ENCODE data around the gene RENBP. TPM values are rescaled to one million over a fixed set of nuclear protein-coding genes. Genes with fewer than 3 reads are reported as not detected.

RENBP gene
- total RNA-seq = 10 to 100 TPM; 18.1 to 18.8 TPM

GRCh38 chrX:153944140-153944799, at the start of gene RENBP:
RENBP (minus strand) TSS chrX:153944643; CDS start chrX:153944610, 33 bp downstream.
- Mint-ChIP-seq H3K4me1 (peaks cover 14% of the 10 kb centered on the region), H3K36me3 (peaks cover 3% of the 10 kb centered on the region), H3K27ac (peak within 1 kb of the TSS; percentile 83), H3K27me3 (no peaks in the 10 kb centered on the region), H3K9me3 (no peaks in the 10 kb centered on the region), H3K4me3 (peak within 1 kb of the TSS; percentile 87)
- DNase-seq (peak; percentile 53), ATAC-seq (ENCODE audit: low read depth) (peak; percentile 25)
- POLR2A ChIA-PET = interaction anchor here (0.9 to 12.8 kb wide), 4 partner anchors 10 to 124 kb away, joined by 4 to 185 read pairs (median 4); partner anchors contain the start of genes ARHGAP4 and NAA10

DNA sequence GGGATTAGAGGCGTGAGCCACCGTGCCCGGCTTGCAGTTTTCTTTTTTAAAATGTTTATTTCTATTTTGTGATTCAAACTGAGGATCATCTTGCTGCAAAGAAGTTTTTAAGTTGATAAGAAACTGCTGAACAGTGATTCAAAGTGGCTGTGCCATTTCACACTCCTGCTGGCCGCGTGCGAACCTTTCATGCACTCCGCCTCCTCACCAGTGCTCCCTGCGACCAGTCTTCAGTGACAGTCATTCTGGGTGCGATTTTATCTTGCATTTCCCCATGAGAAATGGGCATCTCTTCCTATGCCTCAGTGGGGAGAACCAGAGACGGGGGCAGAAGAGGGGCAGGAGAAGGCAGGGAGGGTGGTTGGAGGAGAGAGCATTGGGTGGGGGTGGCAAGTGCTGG, 49.5 kb upstream of the RENBP start:
- DNase-seq = no peak
- Mint-ChIP-seq H3K4me1 (peaks cover 15% of the 10 kb centered on the region), H3K4me3 (no peak overlapping the region), H3K9me3 (no peaks in the 10 kb centered on the region), H3K27ac (no peak overlapping the region), H3K36me3 (no peaks in the 10 kb centered on the region), H3K27me3 (no peaks in the 10 kb centered on the region)
- ATAC-seq (ENCODE audit: low read depth) = no peak
- POLR2A ChIA-PET = no interaction called here

- POLR2A ChIA-PET = interaction anchor here (0.7 kb wide), 1 partner anchor 14 kb away, joined by 5 read pairs; no protein-coding TSS in a partner anchor
Observed at GRCh38 chrX:153993079-153993478, 48.6 kb upstream of the RENBP start.

GRCh38 chrX:153992180-153992579, 47.7 kb upstream of the RENBP start:
- no peak overlapping the region for H3K4me3 Mint-ChIP-seq
- no peak overlapping the region for H3K27ac Mint-ChIP-seq
- peaks cover 18% of the 10 kb centered on the region for H3K4me1 Mint-ChIP-seq
- H3K9me3 Mint-ChIP-seq = no peaks in the 10 kb centered on the region
- DNase-seq (no peak), ATAC-seq (ENCODE audit: low read depth) (no peak)
- POLR2A ChIA-PET = interaction anchor here (0.6 to 0.7 kb wide), 3 partner anchors 10 to 256 kb away, joined by 3 to 5 read pairs (median 4); no protein-coding TSS in a partner anchor
- no peaks in the 10 kb centered on the region for H3K36me3 Mint-ChIP-seq
- no peaks in the 10 kb centered on the region for H3K27me3 Mint-ChIP-seq

More at GRCh38 chrX:153993079-153993478, 48.6 kb upstream of the RENBP start:
- Mint-ChIP-seq H3K36me3 (no peaks in the 10 kb centered on the region), H3K9me3 (no peaks in the 10 kb centered on the region), H3K4me3 (no peak overlapping the region), H3K4me1 (peaks cover 18% of the 10 kb centered on the region), H3K27me3 (no peaks in the 10 kb centered on the region), H3K27ac (no peak overlapping the region)
- ATAC-seq (ENCODE audit: low read depth) (no peak), DNase-seq (no peak)

DNA sequence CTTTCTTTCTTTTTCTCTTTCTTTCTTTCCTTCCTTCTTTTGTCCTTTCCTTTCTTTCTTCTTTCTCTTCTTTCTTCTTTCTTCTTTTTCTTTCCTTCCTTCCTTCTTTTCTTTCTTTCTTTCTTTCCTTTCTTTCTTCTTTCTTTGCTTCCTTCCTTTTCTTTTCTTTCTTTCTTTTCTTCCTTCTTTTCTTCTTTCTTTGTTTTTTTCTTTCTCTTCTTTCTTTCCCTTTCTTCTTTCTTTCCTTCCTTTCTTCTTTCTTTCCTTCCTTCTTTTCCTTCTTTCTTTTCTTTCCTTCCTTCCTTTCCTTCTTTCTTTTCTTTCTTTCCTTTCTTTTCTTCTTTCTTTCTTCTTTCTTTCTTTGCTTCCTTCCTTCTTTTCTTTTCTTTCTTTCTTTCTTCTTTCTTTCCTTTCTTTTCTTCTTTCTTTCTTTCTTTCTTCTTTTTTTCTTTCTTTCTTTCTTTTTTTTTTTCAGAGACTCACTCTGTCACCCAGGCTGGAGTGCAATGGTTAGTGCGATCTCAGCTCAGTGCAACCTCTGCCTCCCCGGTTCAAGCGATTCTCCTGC, 46.7 kb upstream of the RENBP start:
- no peaks in the 10 kb centered on the region for H3K36me3 Mint-ChIP-seq
- peaks cover 19% of the 10 kb centered on the region for H3K4me1 Mint-ChIP-seq

DNA sequence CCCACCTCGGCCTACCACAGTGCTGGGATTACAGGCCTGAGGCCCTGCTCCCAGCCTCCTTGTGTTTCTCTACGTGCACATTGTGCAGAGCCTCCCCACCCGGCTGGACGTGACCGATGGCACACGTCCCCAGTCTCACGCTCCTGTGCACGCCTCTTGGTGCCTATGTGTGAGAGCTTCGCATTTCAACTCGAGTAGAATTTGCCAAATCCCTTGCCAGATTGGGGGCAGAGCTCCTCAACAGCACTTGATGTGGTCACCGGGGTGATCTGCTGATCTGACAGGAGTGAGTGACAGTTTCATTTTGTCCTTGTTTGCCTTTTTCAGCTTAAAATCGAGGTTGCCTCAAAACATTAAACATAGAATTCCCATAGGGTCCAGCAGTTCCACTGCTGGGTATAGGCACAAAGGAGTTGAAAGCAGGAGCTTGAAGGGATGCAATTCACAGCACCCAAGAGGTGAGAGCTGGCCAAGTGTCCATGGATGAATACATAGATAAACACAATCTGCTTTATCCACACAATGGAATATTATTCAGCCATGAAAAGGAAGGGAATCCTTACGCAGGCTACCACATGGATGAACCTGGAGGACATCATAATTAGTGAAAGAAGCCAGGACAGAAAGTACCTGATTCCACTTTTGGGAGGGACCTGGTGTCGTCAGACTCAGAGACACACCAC, 45.7 kb upstream of the RENBP start:
- Mint-ChIP-seq H3K9me3 (no peaks in the 10 kb centered on the region), H3K36me3 (no peaks in the 10 kb centered on the region)
- ATAC-seq (ENCODE audit: low read depth) = peak; percentile 23

More for the DNA sequence above, 46.7 kb upstream of the RENBP start:
- DNase-seq = no peak
- H3K27ac Mint-ChIP-seq = peak overlapping the region; percentile 80
- H3K4me3 Mint-ChIP-seq = peak overlapping the region; percentile 22
- no peaks in the 10 kb centered on the region for H3K27me3 Mint-ChIP-seq
- POLR2A ChIA-PET = no interaction called here
- no peaks in the 10 kb centered on the region for H3K9me3 Mint-ChIP-seq
- no peak for ATAC-seq (ENCODE audit: low read depth)

GRCh38 chrX:153988493-153988892, 44.0 kb upstream of the RENBP start:
- POLR2A ChIA-PET = no interaction called here
- ATAC-seq (ENCODE audit: low read depth) (no peak), DNase-seq (no peak)
- H3K27ac Mint-ChIP-seq = peak overlapping the region; percentile 57
- no peak overlapping the region for H3K4me3 Mint-ChIP-seq
- H3K27me3 Mint-ChIP-seq = no peaks in the 10 kb centered on the region
- no peaks in the 10 kb centered on the region for H3K9me3 Mint-ChIP-seq
- no peaks in the 10 kb centered on the region for H3K36me3 Mint-ChIP-seq
- peaks cover 34% of the 10 kb centered on the region for H3K4me1 Mint-ChIP-seq

More for the DNA sequence above, 45.7 kb upstream of the RENBP start:
- POLR2A ChIA-PET = interaction anchor here (0.7 to 1.8 kb wide), 10 partner anchors 9 to 63 kb away, joined by 3 to 9 read pairs (median 4); partner anchors contain the start of genes HCFC1 and TMEM187
- peak overlapping the region; percentile 90 for H3K27ac Mint-ChIP-seq
- peak overlapping the region; percentile 65 for H3K4me3 Mint-ChIP-seq
- H3K27me3 Mint-ChIP-seq = no peaks in the 10 kb centered on the region
- H3K4me1 Mint-ChIP-seq = peaks cover 21% of the 10 kb centered on the region
- DNase-seq = peak; percentile 33

DNA sequence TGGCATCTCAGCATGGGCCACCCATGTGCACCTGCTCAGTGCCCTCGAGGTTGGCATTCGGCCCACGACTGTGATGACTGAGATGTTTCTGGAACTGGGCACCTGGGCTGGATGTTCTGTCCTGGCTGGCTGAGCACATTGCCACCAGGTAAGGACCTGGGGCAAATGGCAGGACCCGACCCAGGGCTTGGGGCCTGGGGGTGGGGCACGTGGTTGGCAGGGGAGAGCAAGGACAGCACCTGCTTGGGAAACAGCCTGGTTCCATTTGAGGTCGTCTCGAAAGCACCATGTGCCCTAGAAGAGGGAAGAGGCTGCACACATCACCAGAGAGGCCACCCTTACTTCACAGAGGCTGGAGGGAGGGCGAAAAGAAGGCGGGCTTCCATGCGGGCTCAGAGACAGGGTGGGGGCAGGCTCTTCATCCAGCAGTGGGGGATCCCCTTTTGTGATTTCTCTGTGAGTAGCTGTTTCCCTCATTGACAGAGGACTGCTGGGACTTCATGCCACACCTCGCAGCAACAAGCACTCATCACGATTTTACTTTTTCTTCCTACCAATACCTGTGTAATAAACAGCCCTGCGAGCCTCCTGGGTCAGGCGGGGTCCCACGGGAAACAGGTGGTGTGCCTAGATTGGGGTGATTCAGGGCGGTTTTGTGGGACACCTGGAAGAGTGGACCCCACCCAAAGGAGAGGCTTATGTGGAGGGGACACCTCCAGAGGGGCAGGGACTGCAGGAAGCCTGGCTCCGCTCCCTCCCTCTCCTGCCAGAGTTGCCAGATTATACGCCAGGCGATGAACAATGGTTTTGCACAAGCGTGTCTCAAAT, 40.1 kb upstream of the RENBP start:
- peak; percentile 47 for DNase-seq
- Mint-ChIP-seq H3K27me3 (no peaks in the 10 kb centered on the region), H3K36me3 (no peaks in the 10 kb centered on the region), H3K4me1 (peaks cover 43% of the 10 kb centered on the region), H3K4me3 (peak overlapping the region; percentile 89), H3K27ac (peak overlapping the region; percentile 99), H3K9me3 (no peaks in the 10 kb centered on the region)
- ATAC-seq (ENCODE audit: low read depth) = peak; percentile 51
- POLR2A ChIA-PET = interaction anchor here (0.6 to 3.8 kb wide), 12 partner anchors 13 to 527 kb away, joined by 3 to 62 read pairs (median 5); partner anchors contain the start of genes HCFC1, IRAK1 and TMEM187

- no peaks in the 10 kb centered on the region for H3K36me3 Mint-ChIP-seq
- H3K4me1 Mint-ChIP-seq = peaks cover 39% of the 10 kb centered on the region
- H3K27me3 Mint-ChIP-seq = no peaks in the 10 kb centered on the region
- POLR2A ChIA-PET = interaction anchor here (1.5 to 3.8 kb wide), 4 partner anchors 9 to 35 kb away, joined by 4 to 62 read pairs (median 22); partner anchors contain the start of genes HCFC1 and TMEM187
- H3K9me3 Mint-ChIP-seq = no peaks in the 10 kb centered on the region
- no peak for ATAC-seq (ENCODE audit: low read depth)
- H3K27ac Mint-ChIP-seq = peak overlapping the region; percentile 99
- peak; percentile 32 for DNase-seq
- peak overlapping the region; percentile 63 for H3K4me3 Mint-ChIP-seq
Observed at GRCh38 chrX:153983321-153983801, 38.9 kb upstream of the RENBP start.

GRCh38 chrX:153981771-153982533, 37.5 kb upstream of the RENBP start:
- Mint-ChIP-seq H3K4me3 (peak overlapping the region; percentile 63), H3K36me3 (no peaks in the 10 kb centered on the region), H3K4me1 (peaks cover 35% of the 10 kb centered on the region), H3K9me3 (no peaks in the 10 kb centered on the region), H3K27ac (peak overlapping the region; percentile 99), H3K27me3 (no peaks in the 10 kb centered on the region)
- POLR2A ChIA-PET = interaction anchor here (1.1 to 2.8 kb wide), 10 partner anchors 8 to 56 kb away, joined by 3 to 39 read pairs (median 7); partner anchors contain the start of genes ARHGAP4, HCFC1, IRAK1 and TMEM187
- DNase-seq (peak; percentile 63), ATAC-seq (ENCODE audit: low read depth) (peak; percentile 51)

DNA sequence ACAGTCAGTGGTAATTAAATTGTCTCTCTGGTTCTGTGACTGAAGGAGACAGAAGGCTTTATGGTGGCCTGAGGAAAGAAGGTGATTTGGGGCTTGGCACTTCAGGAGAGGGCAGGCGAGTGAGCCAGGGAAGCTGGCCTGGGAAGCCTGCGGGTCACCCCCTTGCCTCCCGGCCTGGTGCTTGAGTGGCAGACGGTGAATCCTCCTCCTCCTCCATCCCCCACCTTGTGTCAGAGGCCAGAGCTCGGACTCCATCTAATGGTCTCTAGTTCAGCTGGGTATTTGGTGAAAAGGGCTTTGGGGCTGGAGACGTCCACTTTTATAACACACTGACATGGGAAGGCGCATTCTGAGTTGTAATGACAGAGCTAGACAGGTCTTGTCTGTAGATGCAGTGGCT, 36.8 kb upstream of the RENBP start:
- POLR2A ChIA-PET = interaction anchor here (1.1 to 2.8 kb wide), 9 partner anchors 9 to 55 kb away, joined by 3 to 39 read pairs (median 8); partner anchors contain the start of genes ARHGAP4, HCFC1, IRAK1 and TMEM187
- Mint-ChIP-seq H3K27me3 (no peaks in the 10 kb centered on the region), H3K4me3 (peak overlapping the region; percentile 63), H3K27ac (peak overlapping the region; percentile 99), H3K36me3 (no peaks in the 10 kb centered on the region), H3K9me3 (no peaks in the 10 kb centered on the region), H3K4me1 (peaks cover 35% of the 10 kb centered on the region)
- ATAC-seq (ENCODE audit: low read depth) = no peak
- peak; percentile 36 for DNase-seq

Measured in activated naive CD8-positive, alpha-beta T cell treated with anti-CD3 and anti-CD28 coated beads, Interleukin-2, amount 10 ng/mL, durations not matched to agents 7 days and 5 days (primary cell).